HL-60 (cell line): ENCODE measurements around the gene CYP17A1.

ENCODE experiments used
- DNase-seq, 2 experiments: peaks; one replicate each; pipeline ENCODE4 v3.0.0-alpha.2; 2010 to 2020; ENCODE audit warnings: low read depth in 1 of 2, low spot score in 1 of 2
- H3K27ac ChIP-seq: fragments of 250-450 bp; sonication (Bioruptor Pico); replicated peaks from 2 replicates; pipeline ENCODE4 v1.5.1; 2020; ENCODE audit warnings: mild to moderate bottlenecking, moderate library complexity
- H3K27me3 ChIP-seq: fragments of 250-450 bp; sonication (Bioruptor Pico); 2 replicates; pipeline ENCODE4 v1.5.1; 2021; ENCODE audit warnings: mild to moderate bottlenecking, moderate library complexity; ENCODE audit not compliant: insufficient read depth, poor library complexity, severe bottlenecking
- H3K4me3 ChIP-seq: replicated peaks from 2 replicates; pipeline ENCODE4 v1.5.1; 2011; ENCODE audit warnings: mild to moderate bottlenecking, control low read depth, low read length; ENCODE audit not compliant: insufficient read depth
- CTCF ChIP-seq: IDR thresholded peaks from one replicate; pipeline ENCODE4 v1.5.1; 2011; ENCODE audit warnings: low read length, control low read depth, inconsistent platforms; ENCODE audit not compliant: insufficient read depth
- GABPA ChIP-seq: IDR thresholded peaks from 2 replicates; pipeline ENCODE4 v1.6.1; 2012; ENCODE audit warnings: low read depth
- POLR2AphosphoS5 ChIP-seq: IDR thresholded peaks from 2 replicates; pipeline ENCODE4 v1.6.1; 2012; ENCODE audit warnings: low read depth
- REST ChIP-seq: IDR thresholded peaks from 2 replicates; pipeline ENCODE4 v1.6.1; 2012; ENCODE audit warnings: low read depth; ENCODE audit not compliant: insufficient replicate concordance
- SPI1 ChIP-seq: IDR thresholded peaks from 2 replicates; pipeline ENCODE4 v1.6.1; 2012; ENCODE audit warnings: low read depth, mild to moderate bottlenecking, borderline replicate concordance

Gene CYP17A1

GRCh38 chr10:102831322-102832071, 5.7 kb downstream of the CYP17A1 start:
- no peak overlapping the region for H3K27ac ChIP-seq
- no peak overlapping the region for H3K4me3 ChIP-seq
- H3K27me3 ChIP-seq = no peaks in the 10 kb centered on the region
- DNase-seq = no peak
- TF ChIP-seq GABPA = no peak
- no peak for TF ChIP-seq SPI1
- TF ChIP-seq CTCF = no peak
- no peak for TF ChIP-seq POLR2AphosphoS5
- TF ChIP-seq REST = no peak

GRCh38 chr10:102827597-102827975, 9.6 kb downstream of the CYP17A1 start:
- Histone ChIP-seq H3K27ac (no peak overlapping the region), H3K4me3 (no peak overlapping the region)
- TF ChIP-seq POLR2AphosphoS5 (no peak), SPI1 (no peak), CTCF (no peak), REST (no peak), GABPA (no peak)

GRCh38 chr10:102826148-102826796, 10.9 kb downstream of the CYP17A1 start:
- no peaks in the 10 kb centered on the region for H3K27me3 ChIP-seq
- TF ChIP-seq REST (no peak), POLR2AphosphoS5 (no peak), CTCF (no peak), GABPA (no peak)
- H3K4me3 ChIP-seq = no peak overlapping the region
- H3K27ac ChIP-seq = no peak overlapping the region
- no peak for DNase-seq

More at GRCh38 chr10:102827597-102827975, 9.6 kb downstream of the CYP17A1 start:
- no peak for DNase-seq
- no peaks in the 10 kb centered on the region for H3K27me3 ChIP-seq
